Measurements from ENCODE around the gene CLEC18B.
"Not testable (repeated sequence)": the region's sequence is repeated elsewhere in the genome, so short reads cannot be mapped to it uniquely, and the experiment has no call there.

Gene CLEC18B

GRCh38 chr16:74391454-74392050 lies 29.7 kb downstream of the CLEC18B start:
- H3K27ac ChIP-seq (ENCODE audit: low read depth, low read length); H3K4me2 ChIP-seq (ENCODE audit: low read depth, low read length, poor library complexity, severe bottlenecking); H3K79me2 ChIP-seq (ENCODE audit: insufficient read depth, low read length); H3K9ac ChIP-seq (ENCODE audit: low read length); H3F3A ChIP-seq (ENCODE audit: insufficient read depth); H4K20me1 ChIP-seq (ENCODE audit: low read depth, low read length); H3K4me3 ChIP-seq (ENCODE audit: insufficient read depth, low read length, poor library complexity, severe bottlenecking); H3K9me3 ChIP-seq (ENCODE audit: insufficient read depth, low read length); H3K36me3 ChIP-seq (ENCODE audit: low read length); H3K27me3 ChIP-seq (ENCODE audit: low read length); H3K9me2 ChIP-seq (replicated peaks; ENCODE audit: insufficient read depth, low read length); H2AFZ ChIP-seq (ENCODE audit: low read depth, low read length, severe bottlenecking): not testable (repeated sequence)

DNA sequence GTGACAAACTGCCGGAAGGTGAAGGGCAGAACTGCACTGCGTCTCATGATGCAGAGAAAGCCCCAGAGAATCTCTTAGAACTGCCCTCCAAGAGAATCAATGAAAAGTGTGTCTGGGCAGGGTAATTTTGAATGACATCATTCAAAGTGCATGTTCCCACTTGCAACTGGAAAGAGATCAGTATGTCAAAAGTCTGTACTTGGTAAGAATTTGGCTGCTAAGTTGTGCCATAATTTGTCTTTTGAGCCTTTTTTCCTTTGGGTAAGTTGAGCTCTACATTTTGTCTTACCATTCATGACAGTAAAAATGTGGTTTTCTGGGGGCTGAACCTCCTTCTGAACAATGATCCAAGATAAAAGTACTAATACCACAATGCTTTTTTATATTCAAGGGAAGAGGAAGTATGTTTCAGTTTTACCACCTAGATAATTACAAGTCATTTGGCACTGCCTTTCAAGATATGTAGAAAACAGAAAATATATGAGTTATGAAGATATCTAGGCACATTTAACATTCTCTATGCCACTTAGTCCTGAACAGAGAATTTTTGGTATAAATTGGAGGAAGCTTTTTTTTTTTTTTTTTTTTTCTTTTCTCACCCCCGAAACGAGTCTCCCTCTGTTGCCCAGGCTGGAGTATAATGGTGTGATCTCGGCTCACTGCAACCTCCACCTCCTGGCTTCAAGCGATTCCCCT lies 38.8 kb downstream of the CLEC18B start:
- H3K27ac ChIP-seq (ENCODE audit: low read depth, low read length); H3K9me2 ChIP-seq (replicated peaks; ENCODE audit: insufficient read depth, low read length); H3K36me3 ChIP-seq (ENCODE audit: low read length); H3F3A ChIP-seq (ENCODE audit: insufficient read depth); H3K4me3 ChIP-seq (ENCODE audit: insufficient read depth, low read length, poor library complexity, severe bottlenecking); H4K20me1 ChIP-seq (ENCODE audit: low read depth, low read length); H3K4me2 ChIP-seq (ENCODE audit: low read depth, low read length, poor library complexity, severe bottlenecking); H3K79me2 ChIP-seq (ENCODE audit: insufficient read depth, low read length); H3K9ac ChIP-seq (ENCODE audit: low read length); H3K9me3 ChIP-seq (ENCODE audit: insufficient read depth, low read length); H3K27me3 ChIP-seq (ENCODE audit: low read length); H2AFZ ChIP-seq (ENCODE audit: low read depth, low read length, severe bottlenecking): not testable (repeated sequence)

DNA sequence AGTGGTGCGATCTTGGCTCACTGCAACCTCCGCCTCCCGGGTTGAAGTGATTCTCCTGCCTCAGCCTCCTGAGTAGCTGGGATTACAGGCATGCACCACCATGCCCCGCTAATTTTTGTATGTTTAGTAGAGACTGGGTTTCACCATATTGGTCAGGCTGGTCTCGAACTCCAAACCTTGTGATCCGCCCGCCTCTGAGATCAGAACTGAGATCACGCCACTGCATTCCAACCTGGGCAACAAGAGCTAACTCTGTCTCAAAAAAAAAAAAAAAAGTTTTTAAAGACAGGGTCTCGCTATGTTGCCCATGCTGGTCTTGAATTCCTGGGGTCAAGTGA lies 47.5 kb downstream of the CLEC18B start:
- H3K36me3 ChIP-seq (ENCODE audit: low read length); H3K27me3 ChIP-seq (ENCODE audit: low read length); H3K4me3 ChIP-seq (ENCODE audit: insufficient read depth, low read length, poor library complexity, severe bottlenecking); H3K27ac ChIP-seq (ENCODE audit: low read depth, low read length); H4K20me1 ChIP-seq (ENCODE audit: low read depth, low read length); H3K9me2 ChIP-seq (replicated peaks; ENCODE audit: insufficient read depth, low read length); H3K9me3 ChIP-seq (ENCODE audit: insufficient read depth, low read length); H2AFZ ChIP-seq (ENCODE audit: low read depth, low read length, severe bottlenecking); H3K4me2 ChIP-seq (ENCODE audit: low read depth, low read length, poor library complexity, severe bottlenecking); H3K79me2 ChIP-seq (ENCODE audit: insufficient read depth, low read length); H3K9ac ChIP-seq (ENCODE audit: low read length); H3F3A ChIP-seq (ENCODE audit: insufficient read depth): not testable (repeated sequence)

DNA sequence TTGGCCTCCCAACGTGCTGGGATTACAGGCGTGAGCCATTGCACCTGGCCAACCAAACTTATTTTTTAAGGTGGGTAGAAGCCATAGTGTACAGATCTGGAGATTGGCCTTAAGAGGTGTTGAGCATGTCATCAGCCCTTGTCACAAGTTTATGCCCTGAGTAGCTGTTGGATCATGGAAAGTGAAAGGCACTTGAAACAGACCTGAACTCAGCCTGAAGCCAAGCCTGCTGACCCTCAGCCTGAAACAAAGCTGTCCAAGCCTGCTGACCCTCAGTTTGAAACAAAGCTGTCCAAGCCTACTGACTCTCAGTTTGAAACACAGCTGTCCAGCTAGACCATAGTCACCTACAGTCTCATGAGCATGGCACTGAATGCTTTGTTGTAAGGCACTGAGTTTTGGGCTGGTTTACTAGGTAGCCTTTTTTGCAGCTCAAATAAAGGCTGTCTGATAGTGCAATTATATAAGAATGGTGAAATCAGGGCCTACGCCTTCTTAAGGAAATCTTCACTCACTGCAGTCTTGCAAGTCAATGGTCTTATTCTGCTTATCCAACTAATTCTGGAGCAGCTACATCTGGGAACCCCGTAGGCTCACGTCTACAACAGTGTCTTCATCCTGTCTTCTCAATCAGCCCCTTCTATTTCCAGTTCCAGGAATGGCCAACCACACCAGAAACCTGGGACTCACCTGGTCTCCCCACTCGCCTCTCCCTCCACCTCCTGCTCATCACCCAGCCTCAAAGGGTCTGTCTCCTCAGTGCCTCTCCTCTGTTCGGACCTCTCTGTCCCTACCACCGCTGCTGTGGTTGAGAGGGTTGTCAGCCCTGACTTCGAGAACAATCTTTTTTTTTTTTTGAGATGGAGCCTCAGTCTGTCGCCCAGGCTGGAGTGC lies 48.1 kb downstream of the CLEC18B start:
- H3K79me2 ChIP-seq (ENCODE audit: insufficient read depth, low read length): no peaks in the 10 kb centered on the region
- no peak overlapping the region for H3K4me3 ChIP-seq (ENCODE audit: insufficient read depth, low read length, poor library complexity, severe bottlenecking)
- no peaks in the 10 kb centered on the region for H3K36me3 ChIP-seq (ENCODE audit: low read length)
- H3K27ac ChIP-seq (ENCODE audit: low read depth, low read length): no peak overlapping the region
- H3F3A ChIP-seq (ENCODE audit: insufficient read depth): no peaks in the 10 kb centered on the region
- H2AFZ ChIP-seq (ENCODE audit: low read depth, low read length, severe bottlenecking): no peak overlapping the region
- H3K9me3 ChIP-seq (ENCODE audit: insufficient read depth, low read length): no peaks in the 10 kb centered on the region
- no peak overlapping the region for H3K9ac ChIP-seq (ENCODE audit: low read length)
- no peaks in the 10 kb centered on the region for H4K20me1 ChIP-seq (ENCODE audit: low read depth, low read length)
- no peak overlapping the region for H3K4me2 ChIP-seq (ENCODE audit: low read depth, low read length, poor library complexity, severe bottlenecking)
- TF ChIP-seq EZH2phosphoT487 (conservative IDR thresholded peaks at IDR 0.05; ENCODE audit: low read length): no peak
- TF ChIP-seq, protein P1, sequence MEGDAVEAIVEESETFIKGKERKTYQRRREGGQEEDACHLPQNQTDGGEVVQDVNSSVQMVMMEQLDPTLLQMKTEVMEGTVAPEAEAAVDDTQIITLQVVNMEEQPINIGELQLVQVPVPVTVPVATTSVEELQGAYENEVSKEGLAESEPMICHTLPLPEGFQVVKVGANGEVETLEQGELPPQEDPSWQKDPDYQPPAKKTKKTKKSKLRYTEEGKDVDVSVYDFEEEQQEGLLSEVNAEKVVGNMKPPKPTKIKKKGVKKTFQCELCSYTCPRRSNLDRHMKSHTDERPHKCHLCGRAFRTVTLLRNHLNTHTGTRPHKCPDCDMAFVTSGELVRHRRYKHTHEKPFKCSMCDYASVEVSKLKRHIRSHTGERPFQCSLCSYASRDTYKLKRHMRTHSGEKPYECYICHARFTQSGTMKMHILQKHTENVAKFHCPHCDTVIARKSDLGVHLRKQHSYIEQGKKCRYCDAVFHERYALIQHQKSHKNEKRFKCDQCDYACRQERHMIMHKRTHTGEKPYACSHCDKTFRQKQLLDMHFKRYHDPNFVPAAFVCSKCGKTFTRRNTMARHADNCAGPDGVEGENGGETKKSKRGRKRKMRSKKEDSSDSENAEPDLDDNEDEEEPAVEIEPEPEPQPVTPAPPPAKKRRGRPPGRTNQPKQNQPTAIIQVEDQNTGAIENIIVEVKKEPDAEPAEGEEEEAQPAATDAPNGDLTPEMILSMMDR (IDR thresholded peaks at IDR 0.05; ENCODE audit: insufficient read depth, low read length, poor library complexity, severe bottlenecking): no peak
- H3K9me2 ChIP-seq (replicated peaks; ENCODE audit: insufficient read depth, low read length): no peaks in the 10 kb centered on the region
- no peaks in the 10 kb centered on the region for H3K27me3 ChIP-seq (ENCODE audit: low read length)
